HEK293 (cell line): ENCODE results near the gene ELAVL2.

Experiments
- CTCF ChIA-PET: fragments of 350-600 bp; formaldehyde crosslinking; extraction: SDS; loops from one replicate; lab custom pipeline; 2021; ENCODE audit warnings: antibody characterized with exemption; lab: Yijun Ruan, JAX
- POLR2A ChIA-PET: fragments of 300-600 bp; formaldehyde crosslinking; extraction: SDS; loops from one replicate; lab custom pipeline; 2020; ENCODE audit warnings: antibody characterized with exemption, inconsistent platforms; lab: Yijun Ruan, JAX
- H3K27ac ChIP-seq: fragments of 200-500 bp; sonication (Bioruptor generic); 2 replicates; pipeline ENCODE4 v1.5.1; 2014; ENCODE audit warnings: low read depth, low read length, control low read depth, inconsistent platforms; ENCODE audit errors: extremely low read depth
- H3K36me3 ChIP-seq, 2 experiments: fragments of 200-500 bp in 1 of 2; sonication (Bioruptor generic) in 1 of 2; 1 replicate in 1 of 2; 2 replicates in 1 of 2; pipeline ENCODE4 v1.5.1; 2014 to 2017; ENCODE audit warnings: inconsistent platforms in 2 of 2, low read length in 2 of 2; ENCODE audit not compliant: control insufficient read depth in 2 of 2, insufficient read depth in 1 of 2
- H3K4me1 ChIP-seq: fragments of 200-500 bp; sonication (Bioruptor generic); 2 replicates; pipeline ENCODE4 v1.5.1; 2014; ENCODE audit warnings: mild to moderate bottlenecking, low read length, inconsistent platforms; ENCODE audit not compliant: control insufficient read depth, insufficient read depth
- H3K4me3 ChIP-seq: 2 replicates; pipeline ENCODE4 v1.5.1; 2011; ENCODE audit warnings: low read depth, mild to moderate bottlenecking, control low read depth, low read length, moderate library complexity
- H3K9me3 ChIP-seq: fragments of 200-500 bp; sonication (Bioruptor generic); 2 replicates; pipeline ENCODE4 v1.5.1; 2014; ENCODE audit warnings: low read depth, low read length, inconsistent platforms; ENCODE audit not compliant: control insufficient read depth, insufficient read depth
- SCRT2 ChIP-seq: fragments of 450-650 bp; formaldehyde crosslinking; IDR thresholded peaks from 2 replicates; pipeline ENCODE4 v1.5.1; 2016; ENCODE audit warnings: missing biosample characterization, missing genetic modification characterization
- WT1 ChIP-seq: fragments of 450-650 bp; formaldehyde crosslinking; IDR thresholded peaks from 2 replicates; pipeline ENCODE4 v1.5.1; 2016; ENCODE audit warnings: missing biosample characterization, missing genetic modification characterization
- ZNF585B ChIP-seq: fragments of 450-650 bp; formaldehyde crosslinking; IDR thresholded peaks from 2 replicates; pipeline ENCODE4 v1.5.1; 2016; ENCODE audit warnings: missing biosample characterization, missing genetic modification characterization
- ZNF660 ChIP-seq: fragments of 450-650 bp; IDR thresholded peaks from 2 replicates; pipeline ENCODE4 v1.5.1; 2018; ENCODE audit warnings: missing biosample characterization, mild to moderate bottlenecking, missing genetic modification characterization
- ZSCAN30 ChIP-seq: fragments of 450-650 bp; IDR thresholded peaks from 2 replicates; pipeline ENCODE4 v1.5.1; 2018; ENCODE audit warnings: missing biosample characterization, mild to moderate bottlenecking, missing genetic modification characterization, moderate library complexity
- TF ChIP-seq, protein P1 (sequence below): fragments of 450-650 bp; formaldehyde crosslinking; IDR thresholded peaks from 2 replicates; pipeline ENCODE4 v1.5.1; 2016; ENCODE audit warnings: missing biosample characterization, missing genetic modification characterization
- TF ChIP-seq, protein P2 (sequence below): sonication (generic); formaldehyde crosslinking; IDR thresholded peaks from 2 replicates; pipeline ENCODE4 v1.8.1; 2022; ENCODE audit warnings: mild to moderate bottlenecking, moderate library complexity, missing genetic modification reagents

Gene ELAVL2

DNA sequence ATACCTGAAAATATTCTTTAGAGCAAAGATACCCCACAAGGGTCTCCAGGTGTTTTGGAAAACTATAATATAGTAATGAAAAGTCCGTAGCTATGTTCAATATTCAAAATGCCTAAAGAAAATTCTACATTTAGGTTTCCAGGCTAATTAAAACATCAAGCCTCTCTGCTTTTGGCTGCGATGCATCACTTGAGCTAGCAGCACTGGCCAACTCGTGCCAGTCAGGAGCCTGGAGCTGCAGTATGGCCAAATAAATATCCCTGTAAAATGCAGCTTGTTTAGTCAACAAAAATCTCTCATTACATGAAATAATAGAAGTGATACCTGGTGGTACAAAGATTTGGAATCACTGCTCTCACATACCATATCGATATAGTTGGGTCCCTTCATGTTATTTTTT lies 181.1 kb downstream of the ELAVL2 start:
- no peak overlapping the region for H3K27ac ChIP-seq
- peaks cover 9 to 16% of the 10 kb centered on the region in 2 experiments for H3K36me3 ChIP-seq
- TF ChIP-seq, protein P1, sequence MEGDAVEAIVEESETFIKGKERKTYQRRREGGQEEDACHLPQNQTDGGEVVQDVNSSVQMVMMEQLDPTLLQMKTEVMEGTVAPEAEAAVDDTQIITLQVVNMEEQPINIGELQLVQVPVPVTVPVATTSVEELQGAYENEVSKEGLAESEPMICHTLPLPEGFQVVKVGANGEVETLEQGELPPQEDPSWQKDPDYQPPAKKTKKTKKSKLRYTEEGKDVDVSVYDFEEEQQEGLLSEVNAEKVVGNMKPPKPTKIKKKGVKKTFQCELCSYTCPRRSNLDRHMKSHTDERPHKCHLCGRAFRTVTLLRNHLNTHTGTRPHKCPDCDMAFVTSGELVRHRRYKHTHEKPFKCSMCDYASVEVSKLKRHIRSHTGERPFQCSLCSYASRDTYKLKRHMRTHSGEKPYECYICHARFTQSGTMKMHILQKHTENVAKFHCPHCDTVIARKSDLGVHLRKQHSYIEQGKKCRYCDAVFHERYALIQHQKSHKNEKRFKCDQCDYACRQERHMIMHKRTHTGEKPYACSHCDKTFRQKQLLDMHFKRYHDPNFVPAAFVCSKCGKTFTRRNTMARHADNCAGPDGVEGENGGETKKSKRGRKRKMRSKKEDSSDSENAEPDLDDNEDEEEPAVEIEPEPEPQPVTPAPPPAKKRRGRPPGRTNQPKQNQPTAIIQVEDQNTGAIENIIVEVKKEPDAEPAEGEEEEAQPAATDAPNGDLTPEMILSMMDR (tag by site-specific recombination) = no peak
- no peaks in the 10 kb centered on the region for H3K4me1 ChIP-seq
- no peak overlapping the region for H3K4me3 ChIP-seq
- ChIA-PET POLR2A (interaction anchor here (0.7 kb wide), 1 partner anchor 133 kb away, joined by 3 read pairs; no protein-coding TSS in a partner anchor), CTCF (no interaction called here)
- H3K9me3 ChIP-seq = no peaks in the 10 kb centered on the region

DNA sequence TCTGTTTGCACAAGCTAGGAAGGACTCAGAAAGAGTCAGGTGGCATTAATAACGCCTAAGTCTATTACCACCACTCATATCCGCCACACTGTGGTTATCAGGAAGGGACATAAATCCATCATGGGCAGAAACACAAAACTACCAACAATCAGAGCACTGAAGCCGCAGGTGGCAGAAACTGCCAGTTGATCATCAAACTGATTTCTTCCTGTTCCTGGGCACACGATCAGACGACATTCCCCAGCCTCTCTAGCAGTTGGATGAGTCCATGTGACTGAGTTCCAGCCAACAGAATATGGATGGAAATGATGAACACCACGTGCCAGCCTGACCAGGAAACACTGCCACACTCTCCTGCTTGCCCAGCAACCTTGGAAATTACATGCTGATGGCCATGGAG lies 181.7 kb downstream of the ELAVL2 start:
- POLR2A ChIA-PET = no interaction called here

DNA sequence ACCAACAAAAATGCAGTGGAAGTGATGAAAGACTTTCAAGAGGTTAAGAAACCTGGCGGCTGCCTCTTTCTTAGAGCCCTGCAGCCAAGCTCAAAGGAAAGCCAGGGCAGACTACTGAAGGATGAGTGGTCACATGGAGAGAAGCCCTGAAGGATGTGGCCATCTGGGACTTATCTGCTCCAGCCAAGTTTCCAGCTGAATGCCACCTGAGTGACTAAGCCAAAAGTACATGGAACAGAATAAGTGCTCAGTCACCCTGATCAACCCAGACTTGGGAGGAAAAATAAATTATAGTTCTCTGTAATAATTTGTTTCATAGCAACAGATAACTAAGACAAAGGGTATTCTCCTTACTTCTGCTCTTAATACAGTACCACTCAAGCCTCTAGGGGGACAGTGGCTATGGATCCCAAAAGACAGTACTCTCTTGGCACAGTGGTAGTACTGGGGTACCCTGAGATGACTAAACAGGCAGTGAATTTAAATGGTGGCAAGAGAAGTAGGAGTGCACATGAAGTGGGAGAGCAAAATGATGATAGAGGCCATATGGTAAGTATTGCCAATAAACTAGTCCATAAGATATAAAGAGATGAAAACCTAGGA lies 182.3 kb downstream of the ELAVL2 start:
- TF ChIP-seq, protein P2, sequence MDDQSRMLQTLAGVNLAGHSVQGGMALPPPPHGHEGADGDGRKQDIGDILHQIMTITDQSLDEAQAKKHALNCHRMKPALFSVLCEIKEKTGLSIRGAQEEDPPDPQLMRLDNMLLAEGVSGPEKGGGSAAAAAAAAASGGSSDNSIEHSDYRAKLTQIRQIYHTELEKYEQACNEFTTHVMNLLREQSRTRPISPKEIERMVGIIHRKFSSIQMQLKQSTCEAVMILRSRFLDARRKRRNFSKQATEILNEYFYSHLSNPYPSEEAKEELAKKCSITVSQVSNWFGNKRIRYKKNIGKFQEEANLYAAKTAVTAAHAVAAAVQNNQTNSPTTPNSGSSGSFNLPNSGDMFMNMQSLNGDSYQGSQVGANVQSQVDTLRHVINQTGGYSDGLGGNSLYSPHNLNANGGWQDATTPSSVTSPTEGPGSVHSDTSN (CRISPR knock-in tag) = no peak
- no peak for TF ChIP-seq WT1 (tag by site-specific recombination)
- TF ChIP-seq ZNF660 (tag by site-specific recombination) = no peak
- no peak for TF ChIP-seq ZNF585B (tag by site-specific recombination)
- POLR2A ChIA-PET = no interaction called here
- CTCF ChIA-PET = no interaction called here

More for the DNA sequence above, 181.7 kb downstream of the ELAVL2 start:
- Histone ChIP-seq H3K9me3 (no peaks in the 10 kb centered on the region), H3K36me3 (peaks cover 9 to 11% of the 10 kb centered on the region in 2 experiments), H3K4me1 (no peaks in the 10 kb centered on the region), H3K4me3 (no peak overlapping the region), H3K27ac (no peak overlapping the region)
- no peak for TF ChIP-seq ZSCAN30 (tag by site-specific recombination)
- TF ChIP-seq SCRT2 (tag by site-specific recombination) = peak; percentile 33; the same call in 1 of the 2 replicates
- CTCF ChIA-PET = no interaction called here

More for the DNA sequence above, 182.3 kb downstream of the ELAVL2 start:
- H3K4me1 ChIP-seq = no peaks in the 10 kb centered on the region
- H3K27ac ChIP-seq = no peak overlapping the region
- peaks cover 5 to 8% of the 10 kb centered on the region in 2 experiments for H3K36me3 ChIP-seq
- H3K9me3 ChIP-seq = no peaks in the 10 kb centered on the region
- no peak overlapping the region for H3K4me3 ChIP-seq
